Liver (tissue), 3 donors: ENCODE data around the gene RSRC1.

Experiments used
- GABPA ChIP-seq, 2 donors: IDR thresholded peaks in 1 of 2; conservative IDR thresholded peaks in 1 of 2; 2 replicates each; pipeline ENCODE4 v1.6.1; 2016; ENCODE audit warnings: antibody characterized with exemption in 2 of 2, mild to moderate bottlenecking in 1 of 2, moderate library complexity in 1 of 2
- RAD21 ChIP-seq, 2 donors: IDR thresholded peaks; 2 replicates each; pipeline ENCODE4 v1.6.1; 2016; ENCODE audit warnings: antibody characterized with exemption in 2 of 2, mild to moderate bottlenecking in 2 of 2
- TAF1 ChIP-seq: conservative IDR thresholded peaks from 2 replicates; pipeline ENCODE4 v1.6.1; 2016; ENCODE audit warnings: antibody characterized with exemption, mild to moderate bottlenecking
- TF ChIP-seq, protein P1 (sequence below): IDR thresholded peaks from 2 replicates; pipeline ENCODE4 v1.6.1; 2016; ENCODE audit warnings: antibody characterized with exemption, mild to moderate bottlenecking
- TF ChIP-seq, protein P2 (sequence below): fragments of 150-350 bp; IDR thresholded peaks from 2 replicates; pipeline ENCODE4 v1.5.1; 2017; ENCODE audit warnings: improper control_type of control experiment, low read depth, low read length; ENCODE audit not compliant: missing input control
- donor health status: healthy.
- donor health status: healthy.

DNA sequence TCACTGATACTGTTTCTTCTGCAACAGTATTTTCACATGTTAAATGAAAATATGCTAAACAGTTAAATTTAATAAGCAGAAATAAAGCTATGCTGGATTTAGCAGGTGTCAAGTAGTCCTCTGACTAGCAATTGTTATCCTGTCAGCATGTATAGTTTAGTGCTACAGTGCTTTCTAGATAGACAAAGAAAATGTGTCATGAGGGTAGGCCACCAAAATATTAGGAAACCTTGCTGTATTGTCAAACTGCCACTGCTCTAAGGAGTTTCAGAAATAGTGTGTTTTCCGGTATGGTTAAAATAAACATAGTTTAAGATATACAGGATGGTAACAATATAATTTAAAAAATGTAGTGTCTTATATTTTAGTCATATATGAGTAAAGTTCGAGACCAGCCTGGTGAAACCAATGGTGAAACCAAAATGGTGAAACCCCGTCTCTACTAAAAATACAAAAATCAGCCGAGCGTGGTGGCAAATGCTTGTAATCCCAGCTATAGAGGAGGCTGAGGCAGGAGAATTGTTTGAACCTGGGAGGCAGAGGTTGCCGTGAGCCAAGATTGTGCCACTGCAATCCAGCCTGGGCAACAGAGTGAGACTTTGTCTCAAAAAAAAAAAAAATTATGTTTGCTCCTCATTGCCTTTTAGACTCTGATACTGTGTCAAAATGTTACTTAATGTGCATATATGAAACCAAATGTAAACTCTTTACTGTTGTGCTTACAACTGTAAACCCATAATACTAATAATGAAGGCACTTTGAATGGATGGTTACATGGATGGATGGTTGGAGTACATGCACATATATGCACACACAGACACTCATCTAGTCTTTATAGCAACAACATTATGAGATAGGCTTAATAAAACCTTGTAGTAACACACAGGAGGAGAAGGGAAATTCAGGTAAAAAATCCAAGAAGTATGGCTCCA, 204.8 kb downstream of the RSRC1 start:
- TF ChIP-seq, protein P1, sequence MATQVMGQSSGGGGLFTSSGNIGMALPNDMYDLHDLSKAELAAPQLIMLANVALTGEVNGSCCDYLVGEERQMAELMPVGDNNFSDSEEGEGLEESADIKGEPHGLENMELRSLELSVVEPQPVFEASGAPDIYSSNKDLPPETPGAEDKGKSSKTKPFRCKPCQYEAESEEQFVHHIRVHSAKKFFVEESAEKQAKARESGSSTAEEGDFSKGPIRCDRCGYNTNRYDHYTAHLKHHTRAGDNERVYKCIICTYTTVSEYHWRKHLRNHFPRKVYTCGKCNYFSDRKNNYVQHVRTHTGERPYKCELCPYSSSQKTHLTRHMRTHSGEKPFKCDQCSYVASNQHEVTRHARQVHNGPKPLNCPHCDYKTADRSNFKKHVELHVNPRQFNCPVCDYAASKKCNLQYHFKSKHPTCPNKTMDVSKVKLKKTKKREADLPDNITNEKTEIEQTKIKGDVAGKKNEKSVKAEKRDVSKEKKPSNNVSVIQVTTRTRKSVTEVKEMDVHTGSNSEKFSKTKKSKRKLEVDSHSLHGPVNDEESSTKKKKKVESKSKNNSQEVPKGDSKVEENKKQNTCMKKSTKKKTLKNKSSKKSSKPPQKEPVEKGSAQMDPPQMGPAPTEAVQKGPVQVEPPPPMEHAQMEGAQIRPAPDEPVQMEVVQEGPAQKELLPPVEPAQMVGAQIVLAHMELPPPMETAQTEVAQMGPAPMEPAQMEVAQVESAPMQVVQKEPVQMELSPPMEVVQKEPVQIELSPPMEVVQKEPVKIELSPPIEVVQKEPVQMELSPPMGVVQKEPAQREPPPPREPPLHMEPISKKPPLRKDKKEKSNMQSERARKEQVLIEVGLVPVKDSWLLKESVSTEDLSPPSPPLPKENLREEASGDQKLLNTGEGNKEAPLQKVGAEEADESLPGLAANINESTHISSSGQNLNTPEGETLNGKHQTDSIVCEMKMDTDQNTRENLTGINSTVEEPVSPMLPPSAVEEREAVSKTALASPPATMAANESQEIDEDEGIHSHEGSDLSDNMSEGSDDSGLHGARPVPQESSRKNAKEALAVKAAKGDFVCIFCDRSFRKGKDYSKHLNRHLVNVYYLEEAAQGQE = no peak
- TF ChIP-seq, protein P2, sequence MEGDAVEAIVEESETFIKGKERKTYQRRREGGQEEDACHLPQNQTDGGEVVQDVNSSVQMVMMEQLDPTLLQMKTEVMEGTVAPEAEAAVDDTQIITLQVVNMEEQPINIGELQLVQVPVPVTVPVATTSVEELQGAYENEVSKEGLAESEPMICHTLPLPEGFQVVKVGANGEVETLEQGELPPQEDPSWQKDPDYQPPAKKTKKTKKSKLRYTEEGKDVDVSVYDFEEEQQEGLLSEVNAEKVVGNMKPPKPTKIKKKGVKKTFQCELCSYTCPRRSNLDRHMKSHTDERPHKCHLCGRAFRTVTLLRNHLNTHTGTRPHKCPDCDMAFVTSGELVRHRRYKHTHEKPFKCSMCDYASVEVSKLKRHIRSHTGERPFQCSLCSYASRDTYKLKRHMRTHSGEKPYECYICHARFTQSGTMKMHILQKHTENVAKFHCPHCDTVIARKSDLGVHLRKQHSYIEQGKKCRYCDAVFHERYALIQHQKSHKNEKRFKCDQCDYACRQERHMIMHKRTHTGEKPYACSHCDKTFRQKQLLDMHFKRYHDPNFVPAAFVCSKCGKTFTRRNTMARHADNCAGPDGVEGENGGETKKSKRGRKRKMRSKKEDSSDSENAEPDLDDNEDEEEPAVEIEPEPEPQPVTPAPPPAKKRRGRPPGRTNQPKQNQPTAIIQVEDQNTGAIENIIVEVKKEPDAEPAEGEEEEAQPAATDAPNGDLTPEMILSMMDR = no peak
- TF ChIP-seq GABPA (IDR thresholded peaks at IDR 0.05 in 1 of 2, conservative IDR thresholded peaks at IDR 0.05 in 1 of 2) = no peak
- no peak for TF ChIP-seq RAD21 (IDR thresholded peaks at IDR 0.05)
- TF ChIP-seq TAF1 = no peak
